ENCODE data around the gene MIDN.

- TF ChIP-seq CTCF (conservative IDR thresholded peaks at IDR 0.05) (peak; percentile 98), ZFX (IDR thresholded peaks at IDR 0.05) (peak; percentile 45; the same call in 1 of the 2 replicates)
Observed at GRCh38 chr19:1243768-1244692, 4.4 kb upstream of the MIDN start.
